GM21381 (cell line): ENCODE measurements around the gene STRA8.
A peak's percentile ranks its signal among the peaks of the same experiment; 100 is the strongest.
"Not testable (repeated sequence)": the region's sequence is repeated elsewhere in the genome, so short reads cannot be mapped to it uniquely, and the experiment has no call there.

Experiments
- ATAC-seq: cut with Tn5 transposase; IDR thresholded peaks from one replicate; pipeline ENCODE4 v1.9.1; 2021; ENCODE audit warnings: mild to moderate bottlenecking, moderate library complexity; ENCODE audit not compliant: unreplicated experiment

The STRA8 gene

GRCh38 chr7:135204341-135204749 lies 29.3 kb upstream of the STRA8 start:
- no peak for ATAC-seq

GRCh38 chr7:135204876-135205275 lies 28.8 kb upstream of the STRA8 start:
- ATAC-seq = no peak

DNA sequence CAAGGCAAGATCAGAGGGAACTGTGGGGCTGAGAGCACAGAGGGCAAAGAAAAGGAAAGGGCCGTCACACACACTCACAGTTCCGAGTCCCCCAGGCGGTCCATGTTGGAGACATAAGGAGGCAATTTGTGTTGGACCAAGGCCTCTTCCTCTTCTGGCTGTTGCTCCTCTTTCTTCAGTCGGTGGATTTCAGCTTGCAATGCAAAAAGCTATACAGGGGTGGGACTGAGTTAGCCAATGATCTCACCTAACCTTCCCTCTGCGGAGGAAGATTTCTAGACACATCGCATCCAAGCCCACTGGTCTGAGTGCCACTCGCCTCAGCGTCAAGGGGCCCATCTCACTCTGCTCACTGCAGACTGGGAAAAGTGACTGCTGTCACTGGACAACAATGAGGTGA lies 27.8 kb upstream of the STRA8 start:
- no peak for ATAC-seq

- ATAC-seq = peak; percentile 22
These were observed 26.7 kb upstream of the STRA8 start for GRCh38 chr7:135206941-135207391.

DNA sequence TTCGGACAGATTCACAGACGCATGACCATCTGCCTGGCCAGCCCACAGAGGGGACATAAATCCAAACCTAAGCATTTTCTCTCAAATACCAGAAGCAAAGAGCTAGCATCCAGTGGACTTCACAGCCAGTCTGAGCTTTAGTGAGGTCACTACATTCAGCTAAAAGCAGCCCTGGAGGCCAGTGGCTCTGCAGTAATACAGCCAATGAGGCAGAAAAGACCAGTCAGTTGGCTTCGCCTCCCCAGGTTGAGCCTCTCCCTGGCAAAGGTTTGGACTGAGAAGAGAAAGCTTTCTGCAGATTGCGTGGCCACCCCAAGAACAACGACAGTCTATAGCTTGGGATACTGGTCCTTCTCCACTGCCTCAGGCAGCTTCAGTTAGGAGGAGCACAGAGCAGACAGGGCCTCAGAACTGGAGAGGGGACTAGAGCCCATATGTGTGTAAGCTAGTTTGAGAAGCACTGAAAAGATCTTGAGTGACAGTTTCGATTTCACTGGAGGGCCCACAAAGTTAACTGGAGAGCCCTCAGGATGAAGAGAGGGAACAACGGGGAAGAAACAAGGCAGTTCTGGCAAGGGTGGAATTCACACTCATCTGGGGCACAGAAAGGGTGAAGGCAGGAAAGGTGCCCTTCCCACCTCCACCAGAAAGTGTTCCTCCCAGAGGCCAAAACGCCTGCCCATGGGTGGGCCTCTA lies 26.1 kb upstream of the STRA8 start:
- ATAC-seq = peak; percentile 17

- no peak for ATAC-seq
These were observed 25.4 kb upstream of the STRA8 start for GRCh38 chr7:135208102-135208793.

- no peak for ATAC-seq
These were observed 24.3 kb upstream of the STRA8 start for GRCh38 chr7:135209225-135209834.

DNA sequence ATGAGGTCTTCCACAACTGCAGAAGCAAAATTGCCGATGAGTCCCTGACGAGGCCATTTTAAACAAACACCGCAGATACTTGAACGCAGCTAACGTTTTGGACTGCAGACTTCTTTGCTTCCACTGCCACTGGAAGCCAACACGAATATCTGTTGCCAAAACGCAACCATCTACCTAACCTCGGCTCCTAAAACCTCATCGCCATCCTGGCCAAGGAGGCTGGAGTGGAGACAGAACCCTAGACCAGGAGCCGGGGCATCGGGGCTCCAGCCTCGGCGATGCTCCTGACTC lies 22.8 kb upstream of the STRA8 start:
- no peak for ATAC-seq

DNA sequence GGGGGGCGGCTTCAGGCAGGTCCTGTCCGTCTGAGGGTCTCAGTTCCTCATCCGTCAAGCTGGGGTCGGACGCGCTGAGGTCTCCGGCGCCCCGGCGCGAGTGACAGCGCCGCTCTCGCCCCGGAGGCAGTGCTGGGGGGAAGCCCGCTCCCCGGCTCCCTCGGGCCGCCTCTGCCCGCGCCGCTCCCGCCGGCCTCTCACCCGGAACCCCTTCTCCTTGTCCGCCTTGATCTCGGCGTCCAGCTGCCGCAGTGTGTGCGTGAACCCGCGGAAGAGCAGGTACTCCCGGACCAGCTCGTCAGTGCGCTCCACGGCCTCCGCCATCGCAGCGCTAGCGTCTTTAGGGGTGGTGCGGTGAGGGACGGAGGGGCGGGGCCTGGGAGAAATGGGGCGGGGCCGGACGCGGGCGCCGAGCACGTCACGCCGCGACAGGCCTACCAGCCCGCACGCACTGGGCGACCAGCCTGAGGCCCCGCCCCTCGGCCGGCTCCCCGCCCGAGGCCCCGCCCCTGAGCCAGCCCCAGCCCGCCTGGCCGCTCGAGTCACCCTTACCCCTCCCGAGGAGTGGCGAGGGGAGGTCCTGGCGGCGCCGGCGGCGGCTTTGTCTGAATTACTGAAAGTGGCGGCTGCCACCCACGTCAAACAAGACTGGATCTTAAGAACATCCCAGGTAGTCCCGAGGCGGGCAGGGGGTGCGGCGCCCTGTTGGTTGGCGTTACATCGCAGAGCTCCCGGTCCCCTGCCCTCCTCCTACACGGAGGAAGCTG lies 22.3 kb upstream of the STRA8 start, which contains the start of gene WDR91:
TSS of gene WDR91 (minus strand) at position 348 of the 767 bp plus-strand sequence. CDS start at position 324, 24 bp downstream.
- peak; percentile 71 for ATAC-seq

DNA sequence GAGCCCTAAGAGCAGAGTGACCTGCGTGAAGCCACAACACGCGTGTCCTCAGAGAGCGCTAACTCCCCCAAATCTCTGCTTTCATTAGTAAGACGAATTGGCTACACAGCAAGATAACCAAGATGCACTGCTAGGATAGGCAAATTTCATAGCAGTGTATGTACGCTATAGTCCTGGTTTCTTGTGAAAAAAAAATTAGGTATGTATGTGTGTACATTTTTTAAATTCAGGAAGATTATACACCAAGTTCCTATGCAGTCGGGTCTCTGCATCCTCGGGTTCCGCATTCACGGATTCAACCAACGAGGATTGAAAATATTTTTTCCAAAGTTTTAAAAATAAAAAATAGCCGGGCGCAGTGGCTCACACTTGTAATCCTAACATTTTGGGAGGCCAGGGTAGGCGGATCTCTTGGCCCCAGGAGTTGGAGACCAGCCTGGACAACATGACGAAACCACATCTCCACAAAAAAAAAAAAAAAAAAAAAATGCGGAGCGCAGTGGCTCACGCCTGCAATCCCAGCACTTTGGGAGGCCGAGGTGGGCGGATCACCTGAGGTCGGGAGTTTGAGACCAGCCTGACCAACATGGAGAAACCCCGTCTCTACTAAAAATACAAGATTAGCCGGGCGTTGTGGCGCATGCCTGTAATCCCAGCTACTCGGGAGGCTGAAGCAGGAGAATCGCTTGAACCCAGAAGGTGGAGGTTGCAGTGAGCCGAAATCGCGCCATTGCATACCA lies 21.5 kb upstream of the STRA8 start:
- not testable (repeated sequence) for ATAC-seq

- ATAC-seq = no peak
These were observed 19.8 kb upstream of the STRA8 start for GRCh38 chr7:135213831-135214230.

DNA sequence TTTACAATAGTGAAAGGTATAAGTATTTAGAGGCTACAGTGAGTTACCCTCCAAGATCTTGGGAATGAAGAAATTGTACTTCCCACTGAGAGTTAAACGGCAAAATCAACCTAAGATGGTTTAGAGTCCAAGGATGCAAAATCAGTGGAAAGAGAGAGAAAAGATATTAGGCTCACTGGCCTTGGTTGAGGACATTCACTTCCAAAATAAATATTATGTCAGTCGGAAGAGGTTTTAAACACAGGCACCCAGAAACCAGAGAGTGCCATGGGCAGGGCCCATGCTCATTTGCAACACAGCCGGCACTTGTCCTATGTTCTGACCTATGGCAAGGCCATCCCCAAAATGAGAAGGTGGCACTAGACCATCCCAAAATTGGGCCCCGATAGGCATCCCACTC lies 18.5 kb upstream of the STRA8 start:
- ATAC-seq = no peak

DNA sequence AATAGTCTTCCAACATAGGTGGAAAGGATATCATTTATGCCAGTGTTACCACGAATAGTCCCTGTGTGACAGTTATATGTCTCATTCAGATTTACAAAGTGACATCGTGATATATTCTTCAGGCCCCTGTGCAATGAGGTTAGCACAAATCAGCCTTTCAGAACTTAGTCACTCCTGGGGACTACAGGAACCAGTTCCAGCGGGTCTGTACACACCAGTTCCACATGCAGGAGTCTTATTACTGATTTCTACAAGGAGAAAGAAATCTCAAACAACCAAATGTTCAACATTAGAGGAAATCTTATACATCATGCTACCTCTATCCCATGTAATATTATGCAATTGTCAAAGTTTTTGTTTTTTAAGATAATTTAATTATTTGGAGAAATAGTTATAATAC lies 17.9 kb upstream of the STRA8 start:
- ATAC-seq = no peak

GRCh38 chr7:135217645-135218509 lies 15.8 kb upstream of the STRA8 start:
- no peak for ATAC-seq

GRCh38 chr7:135224027-135224426 lies 9.6 kb upstream of the STRA8 start:
- no peak for ATAC-seq

- ATAC-seq = no peak
These were observed 2.0 kb upstream of the STRA8 start for GRCh38 chr7:135231686-135232085.

- ATAC-seq = no peak
These were observed 1.6 kb upstream of the STRA8 start for GRCh38 chr7:135232087-135232486.

- ATAC-seq = no peak
These were observed 918 bp upstream of the STRA8 start for GRCh38 chr7:135232720-135233119.

GRCh38 chr7:135234095-135234494 lies 457 bp downstream of the STRA8 start:
- not testable (repeated sequence) for ATAC-seq

- no peak for ATAC-seq
These were observed 1.1 kb downstream of the STRA8 start for GRCh38 chr7:135234727-135235126.
